Measurements from ENCODE around the gene PAFAH1B1.
"Not testable (repeated sequence)": the region's sequence is repeated elsewhere in the genome, so short reads cannot be mapped to it uniquely, and the experiment has no call there.

DNA sequence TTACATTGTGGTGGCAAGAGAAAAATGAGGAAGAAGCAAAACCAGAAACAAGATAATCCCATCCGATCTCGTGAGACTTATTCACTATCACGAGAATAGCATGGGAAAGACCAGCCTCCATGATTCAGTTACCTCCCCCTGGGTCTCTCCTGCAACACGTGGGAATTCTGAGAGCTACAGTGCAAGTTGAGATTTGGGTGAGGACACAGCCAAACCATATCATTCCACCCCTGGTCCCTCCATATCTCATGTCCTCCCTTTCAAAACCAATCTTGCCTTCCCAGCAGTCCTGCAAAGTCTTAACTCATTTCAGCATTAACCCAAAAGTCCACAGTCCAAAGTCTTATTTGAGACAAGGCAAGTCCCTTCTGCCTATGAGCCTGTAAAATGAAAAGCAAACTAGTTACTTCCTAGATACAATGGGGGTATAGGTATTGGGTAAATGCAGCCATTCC lies 28.5 kb downstream of the PAFAH1B1 start:
- TF ChIP-seq, protein P1, sequence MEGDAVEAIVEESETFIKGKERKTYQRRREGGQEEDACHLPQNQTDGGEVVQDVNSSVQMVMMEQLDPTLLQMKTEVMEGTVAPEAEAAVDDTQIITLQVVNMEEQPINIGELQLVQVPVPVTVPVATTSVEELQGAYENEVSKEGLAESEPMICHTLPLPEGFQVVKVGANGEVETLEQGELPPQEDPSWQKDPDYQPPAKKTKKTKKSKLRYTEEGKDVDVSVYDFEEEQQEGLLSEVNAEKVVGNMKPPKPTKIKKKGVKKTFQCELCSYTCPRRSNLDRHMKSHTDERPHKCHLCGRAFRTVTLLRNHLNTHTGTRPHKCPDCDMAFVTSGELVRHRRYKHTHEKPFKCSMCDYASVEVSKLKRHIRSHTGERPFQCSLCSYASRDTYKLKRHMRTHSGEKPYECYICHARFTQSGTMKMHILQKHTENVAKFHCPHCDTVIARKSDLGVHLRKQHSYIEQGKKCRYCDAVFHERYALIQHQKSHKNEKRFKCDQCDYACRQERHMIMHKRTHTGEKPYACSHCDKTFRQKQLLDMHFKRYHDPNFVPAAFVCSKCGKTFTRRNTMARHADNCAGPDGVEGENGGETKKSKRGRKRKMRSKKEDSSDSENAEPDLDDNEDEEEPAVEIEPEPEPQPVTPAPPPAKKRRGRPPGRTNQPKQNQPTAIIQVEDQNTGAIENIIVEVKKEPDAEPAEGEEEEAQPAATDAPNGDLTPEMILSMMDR (optimal IDR thresholded peaks at IDR 0.05 in 1 of 3, IDR thresholded peaks at IDR 0.05 in 1 of 3, conservative IDR thresholded peaks at IDR 0.05 in 1 of 3; ENCODE audit: extremely low read depth in 1 of 3, insufficient read depth in 2 of 3, low read length in 3 of 3), result not testable (repeated sequence)
- not testable (repeated sequence) for TF ChIP-seq EZH2 (IDR thresholded peaks at IDR 0.05; ENCODE audit: low read length)
